Measurements from ENCODE around the gene PLB1. TPM values are rescaled to one million over a fixed set of nuclear protein-coding genes. Genes with fewer than 3 reads are reported as not detected.

PLB1 gene
- total RNA-seq, 4 donors from 2014 or later = 1.1 to 6.5 (median 2.3) TPM

DNA sequence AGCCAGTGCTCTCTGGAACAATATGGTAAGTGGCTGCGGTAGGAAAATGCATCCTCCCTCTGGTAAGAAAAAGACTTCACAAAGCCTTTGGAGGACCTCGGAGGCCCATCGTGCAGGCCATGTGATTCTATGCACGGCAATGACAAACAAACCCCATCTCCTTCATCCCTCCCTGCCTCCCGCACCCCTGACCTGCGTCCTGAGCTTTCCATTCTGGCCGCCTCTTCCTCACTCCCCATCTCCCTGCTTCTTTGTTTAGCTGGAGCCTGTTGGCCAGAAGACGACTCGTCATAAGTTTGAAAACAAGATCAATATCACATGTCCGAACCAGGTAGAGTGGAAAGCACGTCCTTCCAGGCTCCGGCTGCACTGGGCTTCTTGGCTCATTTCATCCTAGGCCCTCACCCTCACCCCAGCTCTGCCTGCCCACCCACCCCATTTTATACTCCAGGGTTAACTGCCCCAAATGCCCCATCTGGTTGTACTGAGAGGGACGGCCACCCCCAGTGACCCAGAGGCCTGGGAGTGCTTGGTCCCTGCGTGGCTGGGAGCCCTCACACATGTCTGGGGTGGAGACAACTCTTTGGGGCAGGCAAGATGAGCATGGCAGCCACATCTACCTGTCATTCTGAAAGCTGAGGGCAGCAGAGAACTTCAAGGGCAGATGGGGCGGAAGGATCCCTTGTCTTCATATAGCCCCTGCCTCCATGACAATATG, 94.0 kb downstream of the PLB1 start:
- H3K9me3 ChIP-seq = no peaks in the 10 kb centered on the region
- TF ChIP-seq POLR2A (IDR thresholded peaks at IDR 0.05) = no peak
- TF ChIP-seq, protein P1, sequence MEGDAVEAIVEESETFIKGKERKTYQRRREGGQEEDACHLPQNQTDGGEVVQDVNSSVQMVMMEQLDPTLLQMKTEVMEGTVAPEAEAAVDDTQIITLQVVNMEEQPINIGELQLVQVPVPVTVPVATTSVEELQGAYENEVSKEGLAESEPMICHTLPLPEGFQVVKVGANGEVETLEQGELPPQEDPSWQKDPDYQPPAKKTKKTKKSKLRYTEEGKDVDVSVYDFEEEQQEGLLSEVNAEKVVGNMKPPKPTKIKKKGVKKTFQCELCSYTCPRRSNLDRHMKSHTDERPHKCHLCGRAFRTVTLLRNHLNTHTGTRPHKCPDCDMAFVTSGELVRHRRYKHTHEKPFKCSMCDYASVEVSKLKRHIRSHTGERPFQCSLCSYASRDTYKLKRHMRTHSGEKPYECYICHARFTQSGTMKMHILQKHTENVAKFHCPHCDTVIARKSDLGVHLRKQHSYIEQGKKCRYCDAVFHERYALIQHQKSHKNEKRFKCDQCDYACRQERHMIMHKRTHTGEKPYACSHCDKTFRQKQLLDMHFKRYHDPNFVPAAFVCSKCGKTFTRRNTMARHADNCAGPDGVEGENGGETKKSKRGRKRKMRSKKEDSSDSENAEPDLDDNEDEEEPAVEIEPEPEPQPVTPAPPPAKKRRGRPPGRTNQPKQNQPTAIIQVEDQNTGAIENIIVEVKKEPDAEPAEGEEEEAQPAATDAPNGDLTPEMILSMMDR (IDR thresholded peaks at IDR 0.05) = no peak
- H3K27ac ChIP-seq = no peak overlapping the region
- no peaks in the 10 kb centered on the region for H3K36me3 ChIP-seq
- no peak overlapping the region for H3K4me3 ChIP-seq
- H3K4me1 ChIP-seq = peaks cover 8 to 26% (median 16%) of the 10 kb centered on the region in 3 donors
- intact Hi-C loops (cut with DNase I) = loop anchor here (5.0 kb wide), 1 partner anchor 167 kb away; no protein-coding TSS in a partner anchor
- WGBS, 2 donors = 95% methylated on average over 13 to 15 of the region's 15 CpGs
- DNase-seq = no peak
- H3K27me3 ChIP-seq = no peaks in the 10 kb centered on the region

DNA sequence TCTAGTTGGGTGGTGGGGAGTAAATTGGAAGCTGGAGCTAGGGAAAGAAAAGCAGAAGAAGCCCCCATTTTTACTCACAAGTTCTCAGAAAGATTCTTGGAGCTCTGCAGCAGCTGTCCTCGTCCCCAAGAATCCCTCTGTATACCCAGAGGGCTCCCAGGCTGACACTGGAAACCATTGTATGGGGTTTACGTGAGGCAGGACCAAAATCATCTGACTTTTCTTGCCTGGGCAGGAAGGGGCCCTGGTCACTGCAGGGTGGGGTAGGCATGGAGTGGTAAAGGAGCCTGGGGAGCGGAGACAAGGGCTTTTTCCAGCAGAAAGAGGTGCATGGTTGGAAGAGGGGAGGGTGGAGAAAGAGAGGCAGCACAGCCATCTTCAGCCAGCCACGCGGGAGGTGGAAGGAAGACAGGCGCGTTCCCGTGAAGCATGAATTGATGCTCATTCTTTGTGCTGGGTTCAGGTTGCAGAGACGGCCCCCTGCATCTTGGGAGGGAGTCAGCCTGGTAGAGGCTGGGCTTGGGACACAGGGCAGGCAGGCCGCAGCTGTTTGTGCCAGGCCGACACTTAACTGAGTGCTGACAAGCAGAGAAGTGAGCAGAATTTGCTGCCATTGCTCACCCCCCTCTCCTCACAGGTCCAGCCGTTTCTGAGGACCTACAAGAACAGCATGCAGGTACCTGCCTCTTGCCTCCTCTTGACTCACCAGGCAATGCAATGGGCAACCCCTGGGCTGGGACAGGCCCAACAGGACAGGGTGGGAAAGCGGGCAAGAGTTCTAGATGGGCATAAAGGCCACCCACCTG, 94.8 kb downstream of the PLB1 start:
- Histone ChIP-seq H3K4me3 (no peak overlapping the region), H3K9me3 (no peaks in the 10 kb centered on the region), H3K27ac (no peak overlapping the region), H3K36me3 (no peaks in the 10 kb centered on the region), H3K27me3 (no peaks in the 10 kb centered on the region), H3K4me1 (peaks cover 10 to 27% (median 18%) of the 10 kb centered on the region in 3 donors)
- DNase-seq = no peak
- no peak for TF ChIP-seq POLR2A (IDR thresholded peaks at IDR 0.05)
- TF ChIP-seq, protein P1 (IDR thresholded peaks at IDR 0.05) = no peak
- 58 to 78% methylated on average over 6 to 12 of the region's 13 CpGs for WGBS, 2 donors
- intact Hi-C loops (cut with DNase I) = loop anchor here (5.0 kb wide), 1 partner anchor 167 kb away; no protein-coding TSS in a partner anchor

DNA sequence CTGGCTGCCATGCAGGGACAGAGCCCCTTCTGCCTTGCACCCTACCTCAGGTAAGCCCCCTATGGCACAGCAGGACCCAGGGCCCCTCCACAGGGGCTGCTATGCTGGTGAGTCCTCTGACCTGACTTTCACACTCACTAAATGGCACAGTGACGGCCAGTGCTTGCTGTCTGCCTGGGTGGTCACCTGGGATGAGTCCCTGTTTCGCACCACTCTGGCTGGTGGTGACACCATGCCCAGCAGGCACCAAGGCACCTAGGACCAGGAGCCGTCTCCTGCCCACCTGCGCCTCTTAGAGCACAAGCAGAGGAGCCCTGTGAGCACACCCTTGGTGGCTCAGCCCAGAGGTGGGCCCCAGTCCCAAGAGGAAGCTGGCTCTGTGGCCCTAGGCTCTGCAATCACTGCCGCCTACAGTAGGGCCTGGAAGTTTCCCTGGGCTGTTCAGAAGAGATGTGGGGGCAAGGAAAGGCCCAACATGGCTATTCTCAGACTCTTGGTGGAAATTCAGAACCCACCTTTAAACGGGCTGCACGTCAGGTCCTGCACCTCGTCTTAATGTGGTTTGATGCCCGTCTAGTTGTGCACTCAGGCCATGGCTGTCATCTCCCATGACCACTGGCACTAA, 96.0 kb downstream of the PLB1 start:
- intact Hi-C loops (cut with DNase I) = loop anchor here (5.0 kb wide), 1 partner anchor 165 kb away; no protein-coding TSS in a partner anchor
- Histone ChIP-seq H3K36me3 (no peaks in the 10 kb centered on the region), H3K4me1 (peaks cover 10 to 27% (median 18%) of the 10 kb centered on the region in 3 donors), H3K27ac (no peak overlapping the region), H3K4me3 (no peak overlapping the region), H3K9me3 (no peaks in the 10 kb centered on the region), H3K27me3 (no peaks in the 10 kb centered on the region)
- TF ChIP-seq, protein P1 (IDR thresholded peaks at IDR 0.05) = no peak
- TF ChIP-seq POLR2A (IDR thresholded peaks at IDR 0.05) = no peak
- WGBS, 2 donors = 84 to 85% methylated on average over 5 to 8 of the region's 9 CpGs
- no peak for DNase-seq

DNA sequence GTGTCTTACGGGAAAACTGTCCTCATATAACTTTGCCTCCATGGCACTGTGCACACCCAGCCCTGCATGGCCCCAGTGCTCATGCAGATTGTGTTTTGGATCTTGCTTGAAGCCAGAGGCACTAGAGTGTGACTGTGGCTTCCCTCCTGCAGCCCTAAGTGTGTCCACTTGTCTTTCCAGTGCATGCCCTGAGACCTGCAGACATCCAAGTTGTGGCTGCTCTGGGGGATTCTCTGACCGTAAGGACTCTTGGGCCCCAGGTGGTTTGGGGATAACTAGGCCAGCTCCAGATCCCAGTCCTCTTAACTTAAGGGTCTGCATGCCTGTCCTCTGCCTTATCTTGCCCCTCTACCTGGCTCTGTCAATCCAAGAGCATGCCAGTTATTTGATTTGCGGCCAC, 96.6 kb downstream of the PLB1 start:
- Histone ChIP-seq H3K4me1 (peaks cover 10 to 27% (median 18%) of the 10 kb centered on the region in 3 donors), H3K27ac (no peak overlapping the region), H3K36me3 (no peaks in the 10 kb centered on the region), H3K27me3 (no peaks in the 10 kb centered on the region), H3K4me3 (no peak overlapping the region), H3K9me3 (no peaks in the 10 kb centered on the region)
- intact Hi-C loops (cut with DNase I) = loop anchor here (5.0 kb wide), 1 partner anchor 165 kb away; no protein-coding TSS in a partner anchor
- WGBS, 2 donors = 93 to 96% methylated on average over 3 of the region's 3 CpGs
- DNase-seq = no peak
- no peak for TF ChIP-seq POLR2A (IDR thresholded peaks at IDR 0.05)
- TF ChIP-seq, protein P1 (IDR thresholded peaks at IDR 0.05) = no peak

Data from esophagus squamous epithelium (tissue), 5 donors.